HG03039 (cell line): Measurements from ENCODE around the gene USP48.
"Not testable (repeated sequence)": the region's sequence is repeated elsewhere in the genome, so short reads cannot be mapped to it uniquely, and the experiment has no call there.

Experiments
- ATAC-seq: cut with Tn5 transposase; IDR thresholded peaks from one replicate; pipeline ENCODE4 v1.9.1; 2021; ENCODE audit warnings: mild to moderate bottlenecking, moderate library complexity; ENCODE audit not compliant: unreplicated experiment

Gene USP48

GRCh38 chr1:21814981-21815582 is 32.1 kb upstream of the USP48 start:
- ATAC-seq: no peak

GRCh38 chr1:21814241-21814918 is 31.4 kb upstream of the USP48 start:
- ATAC-seq: no peak

- no peak for ATAC-seq
Measured at GRCh38 chr1:21813542-21813941, 30.6 kb upstream of the USP48 start.

- no peak for ATAC-seq
Measured at GRCh38 chr1:21811875-21812305, 28.9 kb upstream of the USP48 start, which contains the start of gene LDLRAD2. LDLRAD2 (plus strand) TSS chr1:21812265; CDS start chr1:21812452, 187 bp downstream.

- no peak for ATAC-seq
Measured at GRCh38 chr1:21804536-21804935, 21.6 kb upstream of the USP48 start.

- ATAC-seq: no peak
Measured at GRCh38 chr1:21801100-21801499, 18.2 kb upstream of the USP48 start.

- no peak for ATAC-seq
Measured at GRCh38 chr1:21799730-21800129, 16.8 kb upstream of the USP48 start.

GRCh38 chr1:21795075-21795474 is 12.1 kb upstream of the USP48 start:
- no peak for ATAC-seq

GRCh38 chr1:21794656-21795055 is 11.7 kb upstream of the USP48 start:
- ATAC-seq: no peak

GRCh38 chr1:21793104-21793503 is 10.2 kb upstream of the USP48 start:
- no peak for ATAC-seq

- no peak for ATAC-seq
Measured at GRCh38 chr1:21786640-21787039, 3.7 kb upstream of the USP48 start.

- ATAC-seq: not testable (repeated sequence)
Measured at GRCh38 chr1:21785764-21786163, 2.8 kb upstream of the USP48 start.

GRCh38 chr1:21783679-21784603 is 992 bp upstream of the USP48 start:
- ATAC-seq: no peak

- ATAC-seq: peak; percentile 14
Measured at GRCh38 chr1:21782349-21782867, 541 bp downstream of the USP48 start.

GRCh38 chr1:21781815-21782348 is 1.1 kb downstream of the USP48 start:
- ATAC-seq: no peak

- ATAC-seq: no peak
Measured at GRCh38 chr1:21779613-21780521, 3.1 kb downstream of the USP48 start.

GRCh38 chr1:21778405-21778727 is 4.6 kb downstream of the USP48 start:
- ATAC-seq: no peak

- ATAC-seq: not testable (repeated sequence)
Measured at GRCh38 chr1:21776925-21777324, 6.0 kb downstream of the USP48 start.

GRCh38 chr1:21775985-21776562 is 6.9 kb downstream of the USP48 start:
- ATAC-seq: no peak

GRCh38 chr1:21775550-21775914 is 7.4 kb downstream of the USP48 start:
- ATAC-seq: no peak
